ENCODE data around the gene MEPE. TPM values are rescaled to one million over a fixed set of nuclear protein-coding genes. Genes with fewer than 3 reads are reported as not detected.

MEPE gene
- total RNA-seq, 1 donor from 2014 or later, result not detected

DNA sequence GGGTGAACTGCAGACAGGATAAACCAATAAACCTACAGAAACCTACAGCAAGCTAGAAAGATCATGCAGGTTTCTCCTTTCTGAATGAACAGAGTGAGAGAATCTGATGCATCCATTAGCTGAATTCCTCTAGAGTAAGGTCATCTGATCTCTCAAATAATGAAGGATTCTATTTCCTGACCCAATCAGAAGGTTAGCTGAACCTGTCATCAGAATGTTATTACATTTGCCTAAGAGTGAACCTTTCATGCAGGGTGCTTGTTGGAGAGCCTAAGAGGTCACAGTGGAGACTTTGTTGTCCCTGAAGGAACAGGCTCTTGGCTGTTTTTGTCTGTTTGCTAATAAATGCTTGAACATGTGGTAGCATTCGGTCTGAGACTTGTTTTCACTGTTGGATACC lies 24.0 kb downstream of the MEPE start:
- peaks cover 6% of the 10 kb centered on the region for H3K9me3 Mint-ChIP-seq
- H3K4me1 Mint-ChIP-seq (ENCODE audit: unreplicated experiment), result peaks cover 7% of the 10 kb centered on the region
- H3K36me3 Mint-ChIP-seq, result no peaks in the 10 kb centered on the region
- TF ChIP-seq, protein P1, sequence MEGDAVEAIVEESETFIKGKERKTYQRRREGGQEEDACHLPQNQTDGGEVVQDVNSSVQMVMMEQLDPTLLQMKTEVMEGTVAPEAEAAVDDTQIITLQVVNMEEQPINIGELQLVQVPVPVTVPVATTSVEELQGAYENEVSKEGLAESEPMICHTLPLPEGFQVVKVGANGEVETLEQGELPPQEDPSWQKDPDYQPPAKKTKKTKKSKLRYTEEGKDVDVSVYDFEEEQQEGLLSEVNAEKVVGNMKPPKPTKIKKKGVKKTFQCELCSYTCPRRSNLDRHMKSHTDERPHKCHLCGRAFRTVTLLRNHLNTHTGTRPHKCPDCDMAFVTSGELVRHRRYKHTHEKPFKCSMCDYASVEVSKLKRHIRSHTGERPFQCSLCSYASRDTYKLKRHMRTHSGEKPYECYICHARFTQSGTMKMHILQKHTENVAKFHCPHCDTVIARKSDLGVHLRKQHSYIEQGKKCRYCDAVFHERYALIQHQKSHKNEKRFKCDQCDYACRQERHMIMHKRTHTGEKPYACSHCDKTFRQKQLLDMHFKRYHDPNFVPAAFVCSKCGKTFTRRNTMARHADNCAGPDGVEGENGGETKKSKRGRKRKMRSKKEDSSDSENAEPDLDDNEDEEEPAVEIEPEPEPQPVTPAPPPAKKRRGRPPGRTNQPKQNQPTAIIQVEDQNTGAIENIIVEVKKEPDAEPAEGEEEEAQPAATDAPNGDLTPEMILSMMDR (conservative IDR thresholded peaks at IDR 0.05), result no peak
- H3K27me3 Mint-ChIP-seq, result no peaks in the 10 kb centered on the region
- no peak for DNase-seq (ENCODE audit: extremely low spot score, unreplicated experiment)
- no peak overlapping the region for H3K27ac Mint-ChIP-seq
- no peak overlapping the region for H3K4me3 Mint-ChIP-seq

DNA sequence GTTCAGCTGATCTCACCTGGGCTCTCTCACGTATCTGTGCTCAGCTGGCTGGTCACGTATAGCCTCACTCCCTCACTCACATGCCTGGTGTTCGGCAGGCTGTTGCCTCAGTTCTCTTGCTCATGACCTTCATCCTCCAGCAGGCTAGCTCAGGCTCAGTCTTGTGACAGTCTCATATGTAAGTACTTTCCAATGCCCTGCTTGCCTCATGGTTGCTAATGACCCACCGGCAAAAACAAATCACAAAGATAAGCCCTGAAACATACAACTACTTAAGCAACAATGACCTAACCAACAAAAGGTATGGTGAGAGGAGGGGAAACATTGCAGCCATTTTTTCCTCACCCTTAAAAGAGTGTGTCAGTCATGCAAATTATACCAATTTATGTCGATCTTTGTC lies 25.0 kb downstream of the MEPE start:
- no peaks in the 10 kb centered on the region for H3K36me3 Mint-ChIP-seq
- TF ChIP-seq, protein P1 (conservative IDR thresholded peaks at IDR 0.05), result no peak
- DNase-seq (ENCODE audit: extremely low spot score, unreplicated experiment), result no peak
- no peaks in the 10 kb centered on the region for H3K27me3 Mint-ChIP-seq
- H3K27ac Mint-ChIP-seq, result no peak overlapping the region
- peaks cover 6% of the 10 kb centered on the region for H3K9me3 Mint-ChIP-seq
- H3K4me1 Mint-ChIP-seq (ENCODE audit: unreplicated experiment), result peaks cover 7% of the 10 kb centered on the region
- no peak overlapping the region for H3K4me3 Mint-ChIP-seq

DNA sequence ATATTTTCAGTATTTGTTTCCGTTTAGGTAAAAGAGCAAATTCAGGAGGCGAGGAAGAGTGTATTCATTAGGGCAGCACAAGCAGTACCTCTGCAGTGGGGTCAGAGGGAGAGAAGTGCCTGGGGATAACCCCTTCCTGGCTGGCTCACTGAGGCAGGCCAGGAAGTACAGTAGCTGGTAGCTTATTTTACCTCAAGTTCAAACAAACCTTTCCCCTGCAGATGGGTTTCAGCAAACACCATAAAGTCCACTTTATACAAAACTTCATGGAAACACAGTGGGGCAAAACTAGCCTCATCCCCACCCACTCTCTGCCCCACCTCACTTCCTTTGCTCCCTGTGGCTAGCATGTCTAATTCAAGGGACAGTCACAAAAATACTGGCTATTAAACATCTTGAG lies 29.5 kb downstream of the MEPE start:
- Mint-ChIP-seq H3K4me3 (no peak overlapping the region), H3K36me3 (no peaks in the 10 kb centered on the region), H3K9me3 (no peaks in the 10 kb centered on the region), H3K27me3 (no peaks in the 10 kb centered on the region), H3K27ac (no peak overlapping the region), H3K4me1 (ENCODE audit: unreplicated experiment) (peaks cover 15% of the 10 kb centered on the region)
- TF ChIP-seq, protein P1 (conservative IDR thresholded peaks at IDR 0.05), result no peak
- no peak for DNase-seq (ENCODE audit: extremely low spot score, unreplicated experiment)

DNA sequence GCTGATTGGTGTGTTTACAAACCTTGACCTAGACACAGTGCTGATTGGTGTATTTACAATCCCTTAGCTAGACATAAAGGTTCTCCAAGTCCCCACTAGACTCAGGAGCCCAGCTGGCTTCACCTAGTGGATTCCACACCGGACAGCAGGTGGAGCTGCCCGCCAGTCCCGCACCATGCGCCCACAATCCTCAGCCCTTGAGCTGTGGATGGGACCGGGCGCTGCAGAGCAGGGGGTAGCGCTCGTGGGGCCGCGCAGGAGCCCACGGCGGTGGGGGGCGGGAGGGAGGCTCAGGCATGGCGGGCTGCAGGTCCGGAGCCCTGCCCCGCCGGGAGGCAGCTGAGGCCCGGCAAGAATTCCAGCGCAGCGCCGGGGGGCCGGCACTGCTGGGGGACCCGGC lies 30.7 kb downstream of the MEPE start:
- Mint-ChIP-seq H3K9me3 (no peaks in the 10 kb centered on the region), H3K27ac (no peak overlapping the region), H3K4me1 (ENCODE audit: unreplicated experiment) (peaks cover 15% of the 10 kb centered on the region), H3K27me3 (no peaks in the 10 kb centered on the region), H3K36me3 (no peaks in the 10 kb centered on the region), H3K4me3 (no peak overlapping the region)
- no peak for DNase-seq (ENCODE audit: extremely low spot score, unreplicated experiment)
- TF ChIP-seq, protein P1 (conservative IDR thresholded peaks at IDR 0.05), result no peak

DNA sequence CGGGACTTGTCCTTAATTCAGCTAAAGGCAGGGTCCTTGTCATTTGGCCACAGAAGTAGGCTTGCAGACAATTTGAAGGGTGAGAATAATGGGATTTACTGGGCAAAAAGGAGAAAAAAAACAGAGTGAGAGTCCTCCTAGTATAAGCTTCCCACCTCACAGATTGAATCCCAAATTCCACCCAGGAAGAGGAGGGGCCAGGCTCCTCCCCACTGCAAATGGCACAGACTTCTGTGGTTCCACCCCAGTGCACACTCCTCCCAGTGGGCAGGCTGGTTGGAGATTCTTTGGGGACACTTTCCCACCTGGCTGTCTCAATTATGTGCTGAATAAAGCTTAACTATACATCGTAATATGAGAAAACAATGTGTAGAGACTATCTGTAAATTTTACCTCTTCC lies 31.6 kb downstream of the MEPE start:
- TF ChIP-seq, protein P1 (conservative IDR thresholded peaks at IDR 0.05), result no peak
- Mint-ChIP-seq H3K36me3 (no peaks in the 10 kb centered on the region), H3K27me3 (no peaks in the 10 kb centered on the region), H3K9me3 (no peaks in the 10 kb centered on the region), H3K4me3 (no peak overlapping the region), H3K4me1 (ENCODE audit: unreplicated experiment) (peaks cover 15% of the 10 kb centered on the region), H3K27ac (no peak overlapping the region)
- no peak for DNase-seq (ENCODE audit: extremely low spot score, unreplicated experiment)

DNA sequence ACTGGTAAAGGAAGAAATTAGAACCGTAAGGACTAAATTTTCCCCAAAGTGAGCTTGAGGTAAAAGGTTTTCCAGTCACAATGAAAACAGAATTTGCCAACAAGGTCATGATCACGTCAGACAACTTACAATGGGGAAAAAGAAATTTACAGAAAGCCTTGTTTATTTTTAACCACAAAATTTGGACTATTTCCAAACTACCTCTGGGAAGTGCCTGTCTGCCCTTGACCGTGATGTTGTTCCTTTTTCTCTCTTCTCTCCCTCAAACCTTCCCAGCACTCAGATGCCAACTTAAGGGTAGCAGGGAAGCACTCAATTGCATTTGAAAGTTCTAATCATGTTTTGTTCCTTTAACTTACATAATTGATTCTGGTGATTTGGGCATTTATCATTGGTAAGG lies 32.5 kb downstream of the MEPE start:
- Mint-ChIP-seq H3K4me1 (ENCODE audit: unreplicated experiment) (peaks cover 15% of the 10 kb centered on the region), H3K36me3 (no peaks in the 10 kb centered on the region), H3K4me3 (no peak overlapping the region), H3K9me3 (no peaks in the 10 kb centered on the region), H3K27me3 (no peaks in the 10 kb centered on the region), H3K27ac (no peak overlapping the region)
- TF ChIP-seq, protein P1 (conservative IDR thresholded peaks at IDR 0.05), result no peak
- DNase-seq (ENCODE audit: extremely low spot score, unreplicated experiment), result no peak

All from type B pancreatic cell (in vitro differentiated cells).